Measurements from ENCODE around the gene LGSN. TPM values are rescaled to one million over a fixed set of nuclear protein-coding genes. Genes with fewer than 3 reads are reported as not detected.
"Not testable (repeated sequence)": the region's sequence is repeated elsewhere in the genome, so short reads cannot be mapped to it uniquely, and the experiment has no call there.

The LGSN gene
- total RNA-seq, 2 experiments from 2014 or later: not detected

DNA sequence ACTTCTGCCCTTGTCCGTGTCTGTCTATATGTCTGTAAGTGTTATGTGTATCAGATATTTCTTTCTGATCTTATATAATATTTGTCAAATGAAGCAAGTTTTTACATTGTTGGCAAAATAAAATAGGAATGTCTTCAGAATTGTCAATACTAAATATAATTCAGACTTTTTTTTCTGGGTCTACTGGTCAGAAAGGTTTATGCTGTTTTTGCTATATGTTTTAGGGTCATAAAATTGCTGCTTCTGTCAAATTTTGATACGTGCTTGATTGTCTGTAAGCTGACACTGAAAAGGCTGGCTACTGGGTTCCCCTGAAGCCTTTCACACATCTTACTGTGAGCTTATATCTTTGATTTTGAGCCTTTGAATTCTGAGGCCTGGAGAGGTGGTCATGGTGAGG lies 20.1 kb downstream of the LGSN start:
- intact Hi-C loops (cut with micrococcal nuclease): no loop called here
- H3K4me1 Mint-ChIP-seq (ENCODE audit: low read depth): no peaks in the 10 kb centered on the region
- H3K36me3 Mint-ChIP-seq (ENCODE audit: low read depth): no peaks in the 10 kb centered on the region
- H3K9me3 Mint-ChIP-seq: no peaks in the 10 kb centered on the region
- CTCF ChIA-PET: no interaction called here
- no peak for DNase-seq
- no peaks in the 10 kb centered on the region for H3K27me3 Mint-ChIP-seq (ENCODE audit: low read depth)
- no peak overlapping the region for H3K27ac Mint-ChIP-seq
- no peak overlapping the region for H3K4me3 Mint-ChIP-seq

DNA sequence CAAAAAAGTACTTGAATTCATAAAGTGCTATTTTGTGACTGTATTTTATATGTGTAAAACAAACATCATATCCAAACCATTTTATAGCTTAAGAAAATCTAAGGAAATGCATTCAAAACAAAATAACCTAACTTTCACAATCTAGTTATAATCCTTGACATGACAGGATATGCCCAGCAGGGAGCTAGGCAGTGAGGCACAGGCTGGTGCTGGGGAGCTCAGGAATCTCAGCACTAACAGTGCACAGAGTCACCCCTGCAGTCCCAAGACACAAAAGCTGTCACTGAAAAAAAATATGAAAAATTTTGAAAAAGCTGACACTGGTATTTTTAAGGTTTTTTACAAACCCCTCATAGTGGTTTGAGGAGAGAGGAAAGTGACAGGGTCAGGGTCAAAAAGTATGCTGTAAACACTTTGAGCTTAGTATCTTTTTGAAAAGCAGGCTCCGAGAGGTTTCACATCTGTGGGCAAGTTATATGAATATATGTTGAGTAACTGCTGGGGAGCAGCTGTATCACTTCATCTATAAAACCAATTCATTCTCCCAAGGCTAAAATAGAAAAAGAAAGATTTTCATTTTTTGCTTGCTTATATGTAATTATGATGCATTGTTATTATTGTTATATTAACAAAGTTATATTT lies 24.1 kb downstream of the LGSN start:
- no peaks in the 10 kb centered on the region for H3K4me1 Mint-ChIP-seq (ENCODE audit: low read depth)
- intact Hi-C loops (cut with micrococcal nuclease): no loop called here
- no peak overlapping the region for H3K27ac Mint-ChIP-seq
- H3K4me3 Mint-ChIP-seq: no peak overlapping the region
- CTCF ChIA-PET: interaction anchor here (1.2 kb wide), 1 partner anchor 469 kb away, joined by 3 read pairs; no protein-coding TSS in a partner anchor
- H3K27me3 Mint-ChIP-seq (ENCODE audit: low read depth): no peaks in the 10 kb centered on the region
- no peaks in the 10 kb centered on the region for H3K36me3 Mint-ChIP-seq (ENCODE audit: low read depth)
- H3K9me3 Mint-ChIP-seq: no peaks in the 10 kb centered on the region
- no peak for DNase-seq

DNA sequence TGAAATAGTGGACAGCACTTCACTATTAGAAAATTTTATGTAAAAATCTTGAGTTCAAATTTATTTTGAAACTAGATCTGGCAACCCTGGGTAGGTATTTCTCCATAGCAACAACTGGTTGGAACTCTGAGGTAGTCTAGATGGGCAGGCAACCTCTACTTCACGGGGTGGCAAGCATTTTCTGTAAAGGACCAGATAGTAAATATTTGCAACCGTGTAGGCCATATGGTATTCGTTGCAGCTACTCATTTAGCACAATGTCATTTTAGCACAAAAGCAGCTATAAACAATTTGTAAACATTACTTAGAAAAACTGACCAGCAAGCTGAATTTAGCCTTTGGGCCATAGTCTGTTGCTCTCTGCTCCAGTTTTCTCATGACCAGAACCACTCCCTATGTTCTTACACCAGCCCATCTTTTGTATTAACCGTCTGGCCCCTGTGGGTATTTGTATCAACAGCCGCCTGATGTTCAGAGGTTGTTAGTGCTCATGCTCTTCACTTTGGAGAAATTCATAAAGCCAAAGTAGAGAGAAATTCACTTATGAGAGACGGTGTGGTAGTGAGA lies 29.2 kb downstream of the LGSN start:
- Mint-ChIP-seq H3K27ac (no peak overlapping the region), H3K4me1 (ENCODE audit: low read depth) (no peaks in the 10 kb centered on the region), H3K36me3 (ENCODE audit: low read depth) (no peaks in the 10 kb centered on the region), H3K4me3 (no peak overlapping the region), H3K9me3 (no peaks in the 10 kb centered on the region), H3K27me3 (ENCODE audit: low read depth) (no peaks in the 10 kb centered on the region)
- CTCF ChIA-PET: interaction anchor here (0.6 kb wide), 1 partner anchor 180 kb away, joined by 6 read pairs; no protein-coding TSS in a partner anchor
- intact Hi-C loops (cut with micrococcal nuclease): no loop called here
- no peak for DNase-seq

DNA sequence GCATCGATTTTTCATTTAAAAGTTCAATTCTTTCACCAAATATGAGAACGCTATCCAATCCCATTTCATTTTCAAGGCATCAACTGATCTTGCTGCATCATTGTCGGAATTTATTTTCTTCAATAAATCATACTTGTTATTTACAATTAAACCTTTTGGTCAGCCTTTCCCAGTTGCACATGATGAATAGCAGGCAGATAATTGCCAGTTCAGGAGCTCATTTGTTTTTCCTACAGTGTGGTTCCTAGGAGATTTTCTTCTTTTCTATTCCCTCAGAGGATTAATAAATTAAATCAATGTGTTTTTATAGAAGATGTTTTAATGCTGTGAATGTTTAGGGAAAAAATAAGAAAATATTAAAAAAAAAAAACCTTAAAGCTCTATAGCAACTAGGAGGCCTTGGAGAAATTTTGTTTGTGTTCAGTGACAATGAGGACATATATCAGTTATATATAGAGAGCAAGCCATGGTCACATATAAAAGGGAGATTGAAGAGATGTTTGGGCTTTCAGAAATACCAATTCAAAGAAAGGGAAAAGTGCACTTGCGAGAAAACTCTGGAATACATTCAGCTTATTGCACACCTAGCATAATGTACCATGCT lies 30.4 kb downstream of the LGSN start:
- H3K9me3 Mint-ChIP-seq: no peaks in the 10 kb centered on the region
- peaks cover 2% of the 10 kb centered on the region for H3K27me3 Mint-ChIP-seq (ENCODE audit: low read depth)
- CTCF ChIA-PET: interaction anchor here (0.6 kb wide), 1 partner anchor 1013 kb away, joined by 3 read pairs; no protein-coding TSS in a partner anchor
- H3K36me3 Mint-ChIP-seq (ENCODE audit: low read depth): no peaks in the 10 kb centered on the region
- no peak overlapping the region for H3K4me3 Mint-ChIP-seq
- intact Hi-C loops (cut with micrococcal nuclease): no loop called here
- H3K27ac Mint-ChIP-seq: no peak overlapping the region
- no peaks in the 10 kb centered on the region for H3K4me1 Mint-ChIP-seq (ENCODE audit: low read depth)
- DNase-seq: no peak

DNA sequence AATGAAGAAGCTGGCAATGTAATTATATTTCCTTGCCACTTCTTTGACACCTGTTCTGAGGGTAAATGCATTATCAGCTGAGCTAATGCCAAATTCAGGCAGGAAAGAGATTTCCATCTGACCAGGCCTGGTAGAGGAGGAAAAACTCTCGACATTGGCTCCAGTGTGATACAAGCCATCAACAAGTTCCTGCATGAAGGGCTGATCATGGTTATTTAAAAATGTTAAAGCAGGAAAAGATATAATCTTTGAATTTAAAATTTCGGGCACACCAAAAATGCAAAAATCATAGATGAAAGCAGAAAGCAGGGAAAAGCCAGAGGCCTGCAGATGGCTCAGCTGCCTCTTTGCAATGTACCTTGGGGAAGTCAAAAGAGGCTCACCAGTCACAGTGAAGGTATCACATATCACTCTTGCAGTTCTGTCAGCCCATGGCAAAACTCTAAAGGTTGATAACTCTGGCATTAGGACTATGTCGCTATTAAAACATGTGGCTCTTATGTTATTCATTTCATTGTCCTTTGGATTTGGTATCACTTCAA lies 39.1 kb downstream of the LGSN start:
- intact Hi-C loops (cut with micrococcal nuclease): no loop called here
- Mint-ChIP-seq H3K36me3 (ENCODE audit: low read depth) (no peaks in the 10 kb centered on the region), H3K4me3 (no peak overlapping the region), H3K4me1 (ENCODE audit: low read depth) (no peaks in the 10 kb centered on the region), H3K27ac (no peak overlapping the region), H3K9me3 (peaks cover 2% of the 10 kb centered on the region), H3K27me3 (ENCODE audit: low read depth) (peaks cover 2% of the 10 kb centered on the region)
- CTCF ChIA-PET: interaction anchor here (0.6 kb wide), 1 partner anchor 22 kb away, joined by 5 read pairs; no protein-coding TSS in a partner anchor
- DNase-seq: no peak

DNA sequence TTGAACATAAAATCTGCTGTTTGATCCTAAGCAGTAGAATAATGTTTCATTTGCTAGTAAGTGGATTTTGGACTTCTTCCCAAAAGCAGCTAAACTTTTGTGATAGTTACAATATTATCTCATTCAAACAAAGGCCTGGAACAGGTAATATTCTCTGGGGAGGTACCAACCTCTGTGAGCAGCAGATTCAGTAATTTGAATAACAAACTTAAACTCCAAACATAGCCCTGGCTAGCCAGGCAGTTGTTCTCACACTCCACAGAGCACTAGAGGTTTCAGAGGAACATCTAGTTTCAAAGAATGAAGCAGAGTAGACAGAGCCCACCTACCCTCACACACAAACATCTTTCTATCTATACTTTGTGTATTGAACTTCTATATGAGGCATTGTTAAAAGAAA lies 40.9 kb downstream of the LGSN start:
- H3K4me1 Mint-ChIP-seq (ENCODE audit: low read depth): no peaks in the 10 kb centered on the region
- H3K36me3 Mint-ChIP-seq (ENCODE audit: low read depth): no peaks in the 10 kb centered on the region
- H3K27ac Mint-ChIP-seq: no peak overlapping the region
- peaks cover 2% of the 10 kb centered on the region for H3K9me3 Mint-ChIP-seq
- no peak for DNase-seq
- peaks cover 4% of the 10 kb centered on the region for H3K27me3 Mint-ChIP-seq (ENCODE audit: low read depth)
- H3K4me3 Mint-ChIP-seq: no peak overlapping the region
- CTCF ChIA-PET: no interaction called here
- intact Hi-C loops (cut with micrococcal nuclease): no loop called here

DNA sequence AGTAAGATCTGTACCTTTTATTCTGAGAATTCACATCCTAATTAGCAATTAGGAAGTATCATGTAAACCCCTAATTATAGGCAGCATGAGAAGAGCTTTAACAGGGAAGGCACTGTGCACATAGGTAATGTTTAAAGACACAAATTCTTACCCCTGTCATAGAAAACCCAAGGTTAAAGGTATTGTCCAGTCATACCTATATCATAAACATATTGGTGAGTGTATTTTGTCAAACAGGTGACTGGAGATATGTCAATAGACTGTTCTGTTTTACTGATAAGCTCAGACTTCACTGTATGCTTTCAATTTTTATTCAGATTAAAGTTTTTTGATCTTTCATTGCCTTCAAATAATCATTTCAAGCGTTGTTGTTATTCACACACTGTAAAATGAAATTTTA lies 43.8 kb downstream of the LGSN start:
- intact Hi-C loops (cut with micrococcal nuclease): no loop called here
- DNase-seq: no peak
- CTCF ChIA-PET: no interaction called here

DNA sequence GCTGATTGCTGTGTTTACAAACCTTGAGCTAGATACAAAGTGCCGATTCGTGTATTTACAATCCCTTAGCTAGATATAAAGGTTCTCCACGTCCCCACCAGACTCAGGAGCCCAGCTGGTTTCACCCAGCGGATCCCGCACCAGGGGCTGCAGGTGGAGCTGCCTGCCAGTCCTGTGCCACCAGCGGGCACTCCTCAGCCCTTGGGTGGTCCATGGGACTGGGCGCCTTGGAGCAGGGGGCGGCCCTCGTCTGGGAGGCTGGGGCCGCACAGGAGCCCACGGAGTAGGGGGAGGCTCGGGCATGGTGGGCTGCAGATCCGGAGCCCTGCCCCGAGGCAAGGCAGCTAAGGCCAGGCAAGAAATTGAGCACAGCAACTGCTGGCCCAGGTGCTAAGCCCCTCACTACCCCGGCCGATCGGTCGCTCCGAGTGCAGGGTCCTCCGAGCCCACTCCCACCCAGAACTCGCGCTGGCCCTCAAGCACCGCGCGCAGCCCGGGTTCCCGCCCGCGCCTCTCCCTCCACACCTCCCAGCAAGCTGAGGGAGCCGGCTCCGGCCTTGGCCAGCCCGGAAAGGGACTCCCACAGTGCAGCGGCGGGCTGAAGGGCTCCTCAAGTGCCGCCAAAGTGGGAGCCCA lies 44.9 kb downstream of the LGSN start:
- H3K27ac Mint-ChIP-seq; H3K36me3 Mint-ChIP-seq (ENCODE audit: low read depth); DNase-seq; CTCF ChIA-PET; H3K9me3 Mint-ChIP-seq; H3K27me3 Mint-ChIP-seq (ENCODE audit: low read depth); intact Hi-C loops (cut with micrococcal nuclease); H3K4me3 Mint-ChIP-seq; H3K4me1 Mint-ChIP-seq (ENCODE audit: low read depth): not testable (repeated sequence)

More for the DNA sequence above, 43.8 kb downstream of the LGSN start:
- H3K36me3 Mint-ChIP-seq (ENCODE audit: low read depth): no peaks in the 10 kb centered on the region
- peaks cover 2% of the 10 kb centered on the region for H3K9me3 Mint-ChIP-seq
- H3K4me3 Mint-ChIP-seq: no peak overlapping the region
- H3K4me1 Mint-ChIP-seq (ENCODE audit: low read depth): no peaks in the 10 kb centered on the region
- peaks cover 4% of the 10 kb centered on the region for H3K27me3 Mint-ChIP-seq (ENCODE audit: low read depth)
- no peak overlapping the region for H3K27ac Mint-ChIP-seq

DNA sequence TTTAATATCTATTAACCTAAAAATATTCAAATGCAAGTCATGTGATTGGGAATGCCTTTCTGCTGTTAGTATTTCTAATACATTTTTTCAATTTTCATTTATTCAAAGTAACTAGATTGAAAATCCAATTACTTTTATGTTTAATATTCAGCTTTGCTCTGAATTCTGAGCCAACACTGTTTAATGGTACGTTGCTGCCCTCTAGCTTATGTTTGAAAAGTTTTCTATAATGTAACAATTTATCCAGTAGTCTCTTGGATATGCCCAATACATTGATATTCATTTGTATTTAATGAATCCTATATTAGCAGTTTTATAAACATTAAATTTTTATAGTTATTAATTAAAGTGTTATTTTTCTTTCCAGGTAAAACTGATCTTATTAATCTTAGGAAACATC lies 47.4 kb downstream of the LGSN start:
- Mint-ChIP-seq H3K27ac (no peak overlapping the region), H3K4me1 (ENCODE audit: low read depth) (no peaks in the 10 kb centered on the region), H3K27me3 (ENCODE audit: low read depth) (peaks cover 4% of the 10 kb centered on the region), H3K36me3 (ENCODE audit: low read depth) (no peaks in the 10 kb centered on the region), H3K9me3 (peaks cover 2% of the 10 kb centered on the region), H3K4me3 (no peak overlapping the region)
- DNase-seq: no peak
- CTCF ChIA-PET: no interaction called here
- intact Hi-C loops (cut with micrococcal nuclease): no loop called here

DNA sequence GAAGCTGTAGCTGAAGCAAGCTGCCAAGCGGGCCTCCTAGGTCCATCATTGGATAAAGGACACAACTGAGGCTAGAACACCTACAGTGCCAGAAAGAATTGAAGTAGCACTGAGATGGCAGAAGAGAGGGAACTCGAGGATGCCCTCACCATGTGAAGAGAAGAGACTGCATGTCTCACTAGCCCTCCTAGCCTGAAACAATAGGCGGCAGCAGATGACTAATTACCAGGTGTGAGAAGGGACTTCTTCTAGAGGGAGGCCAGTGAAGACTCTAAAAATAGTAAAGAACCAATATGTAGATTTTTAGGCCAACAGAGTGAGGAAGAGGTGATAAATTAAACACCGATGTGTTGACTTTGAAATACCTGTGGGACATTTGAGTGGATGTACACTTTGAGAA lies 50.3 kb downstream of the LGSN start:
- peaks cover 4% of the 10 kb centered on the region for H3K27me3 Mint-ChIP-seq (ENCODE audit: low read depth)
- no peak overlapping the region for H3K4me3 Mint-ChIP-seq
- DNase-seq: no peak
- H3K36me3 Mint-ChIP-seq (ENCODE audit: low read depth): no peaks in the 10 kb centered on the region
- no peaks in the 10 kb centered on the region for H3K4me1 Mint-ChIP-seq (ENCODE audit: low read depth)
- intact Hi-C loops (cut with micrococcal nuclease): no loop called here
- CTCF ChIA-PET: no interaction called here
- no peak overlapping the region for H3K27ac Mint-ChIP-seq
- H3K9me3 Mint-ChIP-seq: no peaks in the 10 kb centered on the region

DNA sequence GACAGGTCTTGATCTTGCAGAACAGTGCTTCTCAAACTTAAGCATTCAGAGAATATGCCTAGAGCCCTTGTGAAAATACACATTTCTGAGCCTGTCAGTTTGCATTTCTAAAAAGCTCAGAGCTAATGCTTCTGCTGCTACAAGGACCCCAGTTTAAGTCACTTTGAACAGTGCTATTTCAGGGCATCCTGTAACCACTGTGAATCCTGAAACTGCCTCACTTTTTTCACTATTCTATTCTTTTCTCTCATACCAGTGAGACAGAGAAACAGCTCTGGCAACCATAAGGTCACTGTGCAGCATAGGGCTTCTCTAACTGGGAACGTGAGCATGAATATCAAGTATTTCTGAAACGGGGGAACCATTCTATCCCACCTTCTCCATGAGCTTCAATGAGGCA lies 51.2 kb downstream of the LGSN start:
- Mint-ChIP-seq H3K4me1 (ENCODE audit: low read depth) (no peaks in the 10 kb centered on the region), H3K9me3 (no peaks in the 10 kb centered on the region), H3K36me3 (ENCODE audit: low read depth) (no peaks in the 10 kb centered on the region), H3K27me3 (ENCODE audit: low read depth) (no peaks in the 10 kb centered on the region), H3K4me3 (no peak overlapping the region), H3K27ac (no peak overlapping the region)
- CTCF ChIA-PET: no interaction called here
- DNase-seq: no peak
- intact Hi-C loops (cut with micrococcal nuclease): no loop called here

DNA sequence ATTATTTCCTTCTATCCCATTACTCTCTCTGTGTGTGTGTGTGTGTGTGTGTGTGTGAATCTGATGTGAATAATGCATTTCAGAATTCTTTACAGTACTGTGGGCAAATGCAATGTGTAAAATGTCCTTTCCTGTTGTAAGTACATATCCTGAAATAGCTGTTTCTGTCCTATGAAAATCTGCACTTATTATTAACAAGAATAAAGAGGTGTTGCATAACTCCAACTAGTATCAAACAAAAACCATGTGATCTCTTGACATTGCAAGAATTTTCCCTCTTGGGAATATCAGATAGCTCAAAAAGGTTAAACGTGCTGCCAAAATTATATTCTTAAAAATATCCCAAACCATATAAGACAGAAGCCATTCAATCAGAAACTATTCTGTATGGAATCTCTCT lies 52.0 kb downstream of the LGSN start:
- no peak overlapping the region for H3K27ac Mint-ChIP-seq
- no peaks in the 10 kb centered on the region for H3K9me3 Mint-ChIP-seq
- H3K36me3 Mint-ChIP-seq (ENCODE audit: low read depth): no peaks in the 10 kb centered on the region
- no peaks in the 10 kb centered on the region for H3K4me1 Mint-ChIP-seq (ENCODE audit: low read depth)
- CTCF ChIA-PET: no interaction called here
- no peak overlapping the region for H3K4me3 Mint-ChIP-seq
- intact Hi-C loops (cut with micrococcal nuclease): no loop called here
- H3K27me3 Mint-ChIP-seq (ENCODE audit: low read depth): no peaks in the 10 kb centered on the region
- DNase-seq: no peak

Measured in activated naive CD4-positive, alpha-beta T cell treated with anti-CD3 and anti-CD28 coated beads for 36 hours (primary cell).